Hindlimb muscle (tissue), 1 donor: ENCODE measurements around the gene NIPSNAP3A. TPM values are rescaled to one million over a fixed set of nuclear protein-coding genes. Genes with fewer than 3 reads are reported as not detected.
"Not testable (repeated sequence)": the region's sequence is repeated elsewhere in the genome, so short reads cannot be mapped to it uniquely, and the experiment has no call there.

ENCODE experiments used
- DNase-seq: peaks from one replicate; pipeline ENCODE4 v3.0.0-alpha.2; 2013
- polyA plus RNA-seq: library from polyadenylated mRNA; unstranded; fragments of 120-200 nt; gene quantifications from one replicate; pipeline ENCODE4 v1.2.1, GENCODE V29; 2013; ENCODE audit not compliant: insufficient read length

The NIPSNAP3A gene
- polyA plus RNA-seq: 61.5 TPM

- peak; percentile 87 for DNase-seq
Measured at GRCh38 chr9:104747565-104748358, at the start of gene NIPSNAP3A. TSS of gene NIPSNAP3A (plus strand) at chr9:104747683. CDS start at chr9:104747793, 110 bp downstream.

- DNase-seq: no peak
Measured at GRCh38 chr9:104700306-104700705, 47.2 kb upstream of the NIPSNAP3A start.

DNA sequence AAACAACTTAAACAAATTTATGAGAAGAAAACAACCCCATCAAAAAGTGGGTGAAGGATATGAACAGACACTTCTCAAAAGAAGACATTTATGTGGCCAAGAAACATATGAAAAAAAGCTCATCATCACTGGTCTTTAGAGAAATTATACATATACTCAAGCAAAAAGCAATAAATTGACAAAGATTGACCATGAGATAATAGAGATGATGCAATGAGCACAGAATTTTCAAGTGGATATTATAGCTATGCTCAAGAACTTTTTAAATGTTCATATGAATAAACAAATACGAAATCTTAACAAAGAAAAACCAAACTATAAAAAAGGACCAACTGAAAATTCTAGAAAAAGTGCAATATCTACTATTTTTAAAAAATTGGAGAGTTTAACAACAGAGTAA lies 38.7 kb upstream of the NIPSNAP3A start:
- not testable (repeated sequence) for DNase-seq

DNA sequence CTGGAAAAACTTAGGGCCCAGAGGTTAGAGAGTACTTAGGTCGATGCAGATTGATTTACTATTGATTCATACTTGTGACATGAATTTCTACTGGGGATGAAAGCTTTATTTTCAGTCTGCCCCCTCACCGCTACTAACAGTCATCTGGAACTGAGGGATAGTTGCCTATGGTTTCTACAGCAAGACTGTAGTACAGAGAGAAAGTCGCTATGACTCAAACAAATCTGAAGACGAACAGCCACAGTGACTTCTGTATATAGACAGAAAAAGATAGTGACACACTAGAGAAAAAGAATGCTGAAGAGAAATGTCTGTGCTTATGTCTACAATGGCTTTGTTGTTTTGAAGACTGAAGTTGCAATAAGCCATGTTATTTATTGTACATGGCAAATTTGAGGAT lies 35.9 kb upstream of the NIPSNAP3A start:
- no peak for DNase-seq

DNA sequence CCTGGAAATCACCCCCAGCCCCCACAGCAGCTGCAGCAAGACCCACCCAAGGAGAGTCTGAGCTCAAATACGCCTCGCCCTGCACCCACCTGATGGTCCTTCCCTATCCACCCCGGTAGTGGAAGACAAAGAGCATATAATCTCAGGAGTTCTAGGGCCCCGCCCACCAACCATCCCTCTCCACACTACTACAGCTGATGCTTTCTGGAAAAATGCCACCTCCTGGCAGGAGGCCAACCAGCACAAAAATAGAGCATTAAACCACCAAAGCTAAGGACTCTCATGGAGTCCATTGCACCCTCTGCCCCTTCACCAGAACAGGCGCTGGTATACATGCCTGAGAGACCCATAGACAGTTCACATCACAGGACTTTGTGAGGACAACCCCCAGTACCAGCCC lies 22.5 kb upstream of the NIPSNAP3A start:
- no peak for DNase-seq

DNA sequence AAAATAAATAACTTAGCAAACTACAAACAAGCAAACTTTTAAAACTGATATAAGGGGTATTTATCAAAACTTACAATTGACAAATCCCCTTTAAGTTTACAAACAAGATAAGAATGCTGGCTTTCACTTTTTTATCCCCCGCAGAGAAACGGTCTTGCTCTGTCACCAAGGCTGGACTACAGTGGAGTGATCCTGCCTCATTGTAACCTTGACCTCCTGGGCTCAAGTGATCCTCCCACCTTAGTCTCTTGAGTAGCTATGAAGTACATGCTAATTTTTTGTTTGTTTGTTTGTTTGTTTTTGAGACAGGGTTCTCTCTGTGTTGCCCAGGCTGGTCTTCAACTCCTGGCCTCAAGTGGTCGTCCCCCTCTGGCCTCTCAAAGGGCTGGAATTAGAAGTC lies 9.0 kb upstream of the NIPSNAP3A start:
- no peak for DNase-seq

- no peak for DNase-seq
Measured at GRCh38 chr9:104740621-104741020, 6.9 kb upstream of the NIPSNAP3A start.

GRCh38 chr9:104743376-104743985 lies 4.0 kb upstream of the NIPSNAP3A start:
- peak; percentile 72 for DNase-seq

DNA sequence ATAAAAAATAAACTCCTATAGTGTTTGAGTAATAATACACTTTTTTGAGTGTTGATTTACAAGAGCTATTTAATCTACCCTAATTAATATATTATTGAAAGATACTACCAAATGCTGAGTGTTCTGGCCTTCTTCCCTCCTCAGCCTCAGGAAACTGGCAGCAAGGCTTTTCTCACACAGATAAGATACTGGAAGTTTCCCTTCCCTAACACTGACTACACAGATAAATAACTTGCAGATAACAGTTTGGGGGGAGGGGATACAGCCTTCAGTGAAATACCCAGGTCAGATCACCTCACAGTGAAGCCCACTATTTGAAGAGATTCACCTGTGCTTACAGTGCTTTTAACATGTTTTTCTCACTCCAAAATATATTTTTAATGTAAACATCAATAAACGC lies 1.6 kb upstream of the NIPSNAP3A start:
- DNase-seq: no peak

- DNase-seq: no peak
Measured at GRCh38 chr9:104746285-104746684, 1.2 kb upstream of the NIPSNAP3A start.

- DNase-seq: no peak
Measured at GRCh38 chr9:104746798-104747197, 685 bp upstream of the NIPSNAP3A start.

GRCh38 chr9:104747245-104747564 lies 278 bp upstream of the NIPSNAP3A start:
- no peak for DNase-seq

GRCh38 chr9:104748359-104749031 lies 1.0 kb downstream of the NIPSNAP3A start:
- DNase-seq: peak; percentile 65

DNA sequence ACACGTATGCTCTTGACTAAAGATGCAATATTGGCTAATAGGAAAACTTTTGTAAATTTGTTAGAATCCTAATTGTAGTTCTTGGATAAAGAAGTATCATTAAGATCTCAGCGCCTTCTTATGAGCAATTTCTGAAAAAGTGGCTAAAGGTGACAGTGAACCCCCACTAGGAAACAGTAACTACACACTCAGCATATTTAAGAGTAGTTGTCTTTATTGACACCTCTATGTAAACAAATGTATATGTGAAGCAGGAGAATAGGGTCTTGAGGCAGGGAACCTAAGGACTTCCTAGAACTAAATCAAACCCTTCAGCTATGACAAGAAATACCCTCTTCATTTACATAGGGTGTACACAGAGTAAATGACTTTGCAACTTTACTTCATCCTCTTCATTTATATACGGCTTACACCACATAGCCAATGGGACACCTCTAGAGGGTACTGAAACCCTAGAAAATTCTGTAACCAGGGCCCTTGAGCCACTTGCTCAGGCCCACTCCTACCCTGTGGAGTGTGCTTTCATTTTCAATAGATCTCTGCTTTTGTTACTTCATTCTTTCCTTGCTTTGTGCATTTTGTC lies 2.8 kb downstream of the NIPSNAP3A start:
- no peak for DNase-seq

GRCh38 chr9:104758974-104759373 lies 11.5 kb downstream of the NIPSNAP3A start:
- no peak for DNase-seq

DNA sequence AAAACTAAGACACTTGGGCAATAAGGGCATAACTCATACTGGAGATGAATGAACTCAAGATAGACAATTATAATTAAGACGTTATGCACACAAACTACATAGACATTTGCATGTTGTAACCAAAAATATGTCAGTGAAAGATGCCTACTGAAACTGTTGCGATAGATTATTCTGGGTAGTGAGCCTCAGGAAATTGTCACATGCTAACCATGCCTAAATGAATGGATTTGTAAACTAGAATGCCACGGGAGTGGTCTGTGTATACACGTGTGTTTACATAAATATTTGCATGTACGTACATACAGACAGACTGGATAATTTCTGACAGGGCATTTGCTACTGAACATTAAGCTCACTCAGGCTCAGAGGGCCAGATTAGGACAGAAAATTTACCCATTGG lies 17.7 kb downstream of the NIPSNAP3A start:
- DNase-seq: no peak

- no peak for DNase-seq
Measured at GRCh38 chr9:104766025-104766424, 18.5 kb downstream of the NIPSNAP3A start.

DNA sequence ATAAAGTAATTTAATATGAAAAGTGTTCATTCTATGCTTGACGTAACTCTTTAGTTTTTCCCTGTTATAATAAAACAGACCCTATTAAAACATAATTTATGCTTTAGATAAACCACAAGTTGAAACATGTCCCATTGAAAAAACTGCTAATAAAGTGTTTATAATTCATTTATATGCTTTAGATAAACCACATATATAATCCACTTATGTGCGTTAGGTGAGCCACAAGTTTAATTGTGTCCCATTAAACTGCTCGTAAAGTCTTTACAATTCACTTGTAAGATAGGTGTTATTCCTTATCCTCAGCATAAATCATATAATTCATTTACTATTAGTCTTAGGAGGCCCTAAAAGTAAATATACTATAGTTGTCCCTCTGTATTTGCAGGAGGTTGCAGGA lies 20.0 kb downstream of the NIPSNAP3A start:
- DNase-seq: no peak

- DNase-seq: not testable (repeated sequence)
Measured at GRCh38 chr9:104769029-104769428, 21.5 kb downstream of the NIPSNAP3A start.

DNA sequence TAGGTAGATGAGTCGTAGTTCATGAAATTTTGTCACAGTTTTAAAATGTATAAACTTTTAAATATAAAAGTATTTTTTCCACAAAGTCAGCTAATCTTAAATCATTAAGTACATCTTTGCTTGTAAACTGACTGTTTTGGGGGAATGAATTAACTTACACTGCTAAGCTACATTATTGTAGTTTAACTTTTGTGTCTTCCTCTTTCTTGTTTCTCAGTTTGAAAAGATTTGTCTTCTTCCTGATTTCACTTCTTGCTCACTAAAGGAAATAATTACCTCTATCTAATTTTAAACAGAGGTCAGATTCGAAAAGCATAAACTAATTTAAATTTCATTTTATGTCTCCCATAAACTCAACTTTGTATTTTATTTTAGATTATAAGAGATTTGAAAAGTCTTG lies 22.2 kb downstream of the NIPSNAP3A start:
- no peak for DNase-seq

DNA sequence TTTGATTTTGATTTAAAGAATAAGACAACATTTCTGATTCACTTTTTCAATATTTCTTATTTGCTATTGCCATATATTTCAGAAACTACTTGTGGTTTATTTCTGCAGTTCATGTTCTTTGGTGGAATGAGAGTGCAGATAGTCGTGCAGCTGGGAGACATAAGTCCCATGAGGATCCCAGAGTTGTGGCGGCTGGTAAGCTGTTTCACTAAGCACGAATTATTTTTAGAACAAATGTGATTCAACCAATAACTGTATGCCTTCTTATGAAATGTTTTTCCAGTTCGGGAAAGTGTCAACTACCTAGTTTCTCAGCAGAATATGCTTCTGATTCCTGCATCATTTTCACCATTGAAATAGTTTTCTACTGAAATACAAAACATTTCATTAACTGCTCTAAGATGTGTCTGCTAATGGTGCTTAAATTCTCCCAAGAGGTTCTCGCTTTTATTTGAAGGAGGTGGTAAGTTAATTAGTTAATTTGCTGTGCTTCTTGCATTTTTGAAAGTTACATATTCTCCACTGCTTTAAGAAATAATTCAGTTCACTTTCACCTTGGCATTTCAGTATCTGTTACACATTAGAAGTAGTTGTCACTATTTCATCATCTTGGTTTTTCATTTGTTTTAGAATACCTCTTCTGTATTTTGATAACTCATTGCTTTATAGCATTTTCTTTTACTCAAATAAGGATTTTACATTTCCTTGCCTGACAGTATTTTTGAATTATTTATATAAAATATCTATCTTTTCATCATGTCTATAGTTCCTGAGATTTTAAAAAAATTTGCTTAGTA lies 25.4 kb downstream of the NIPSNAP3A start:
- no peak for DNase-seq

DNA sequence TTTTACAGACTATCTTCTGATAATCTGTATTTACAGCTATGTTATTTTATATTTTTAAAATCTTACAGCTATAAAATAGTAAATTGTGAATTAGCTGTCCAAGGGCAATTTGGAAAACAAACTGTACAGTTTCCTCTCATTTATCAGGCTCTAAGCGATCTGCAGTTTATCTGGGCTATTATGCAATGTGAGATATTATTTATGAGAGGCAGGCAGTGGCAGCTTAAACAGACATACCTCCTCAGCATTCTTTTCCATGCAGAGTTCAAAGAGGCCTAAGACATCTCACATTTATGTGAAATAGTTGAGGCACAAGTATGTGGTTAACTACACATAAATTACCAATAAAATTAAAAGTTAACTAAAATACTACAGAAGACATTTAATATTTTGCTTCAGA lies 26.6 kb downstream of the NIPSNAP3A start:
- DNase-seq: no peak
